Measurements from ENCODE around the gene GIGYF2. TPM values are rescaled to one million over a fixed set of nuclear protein-coding genes. Genes with fewer than 3 reads are reported as not detected.
"Not testable (repeated sequence)": the region's sequence is repeated elsewhere in the genome, so short reads cannot be mapped to it uniquely, and the experiment has no call there.

GIGYF2 gene
- total RNA-seq, 2 donors from 2014 or later = 61.2 to 62.7 TPM

DNA sequence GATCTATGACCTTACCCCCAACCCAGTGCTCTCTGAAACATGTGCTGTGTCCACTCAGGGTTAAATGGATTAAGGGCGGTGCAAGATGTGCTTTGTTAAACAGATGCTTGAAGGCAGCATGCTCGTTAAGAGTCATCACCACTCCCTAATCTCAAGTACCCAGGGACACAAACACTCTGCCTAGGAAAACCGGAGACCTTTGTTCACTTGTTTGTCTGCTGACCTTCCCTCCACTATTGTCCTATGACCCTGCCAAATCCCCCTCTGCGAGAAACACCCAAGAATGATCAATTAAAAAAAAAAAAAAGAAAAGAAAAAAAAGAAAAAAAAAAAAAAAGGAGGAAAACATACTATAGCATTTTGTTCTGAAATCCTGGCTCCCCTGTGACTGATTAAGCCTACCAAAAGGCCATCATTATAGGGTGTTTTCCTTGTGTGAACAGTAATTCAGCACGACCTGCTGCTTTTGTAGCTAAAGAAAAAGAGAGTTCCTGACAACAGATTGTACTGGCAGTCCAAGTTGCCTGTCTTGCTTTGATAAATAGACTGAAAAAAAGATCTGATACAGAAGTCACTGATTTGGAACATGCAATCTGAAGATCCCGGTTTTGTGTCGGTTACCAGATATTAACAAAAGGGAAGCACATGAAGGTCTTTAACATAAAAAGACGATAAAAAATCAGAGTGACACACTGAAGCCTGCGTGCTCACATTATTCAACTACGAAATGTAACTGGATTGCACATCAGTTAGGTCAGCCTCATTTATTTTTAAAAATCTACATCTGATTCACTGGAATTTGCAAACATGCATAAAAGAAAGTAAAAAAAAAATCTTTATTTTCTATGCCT, 210.0 kb downstream of the GIGYF2 start:
- H3K4me1 Mint-ChIP-seq (ENCODE audit: low read depth); H3K9me3 Mint-ChIP-seq; H3K27ac Mint-ChIP-seq; H3K36me3 Mint-ChIP-seq (ENCODE audit: insufficient read depth in 2 of 2); DNase-seq; H3K4me3 Mint-ChIP-seq; ATAC-seq (replicated peaks in 1 of 2): not testable (repeated sequence)
- H3K27me3 Mint-ChIP-seq (ENCODE audit: low read depth) = peaks cover 30% of the 10 kb centered on the region

GRCh38 chr2:232907718-232908085, 210.6 kb downstream of the GIGYF2 start:
- not testable (repeated sequence) for DNase-seq; H3K27ac Mint-ChIP-seq; ATAC-seq (replicated peaks in 1 of 2); H3K4me1 Mint-ChIP-seq (ENCODE audit: low read depth); H3K4me3 Mint-ChIP-seq; H3K9me3 Mint-ChIP-seq; H3K36me3 Mint-ChIP-seq (ENCODE audit: insufficient read depth in 2 of 2)
- H3K27me3 Mint-ChIP-seq (ENCODE audit: low read depth) = peaks cover 36% of the 10 kb centered on the region

GRCh38 chr2:232908695-232909094, 211.6 kb downstream of the GIGYF2 start:
- H3K36me3 Mint-ChIP-seq (ENCODE audit: insufficient read depth in 2 of 2) = peaks cover 6 to 8% of the 10 kb centered on the region in 2 donors
- peaks cover 44% of the 10 kb centered on the region for H3K27me3 Mint-ChIP-seq (ENCODE audit: low read depth)
- DNase-seq (no peak), ATAC-seq (replicated peaks in 1 of 2) (no peak)
- peaks cover 7 to 8% of the 10 kb centered on the region in 2 donors for H3K9me3 Mint-ChIP-seq
- no peaks in the 10 kb centered on the region for H3K4me1 Mint-ChIP-seq (ENCODE audit: low read depth)
- no peak overlapping the region for H3K4me3 Mint-ChIP-seq
- H3K27ac Mint-ChIP-seq = no peak overlapping the region

Other genes with a start within 250 kb of the GIGYF2 start
- gene ALPI, start 241.2 kb upstream of the GIGYF2 start, total RNA-seq = not detected
- 1 to 10 TPM; 1.8 to 2.5 TPM for gene ECEL1, start 209.5 kb upstream of the GIGYF2 start, total RNA-seq
- under 1 TPM in 1 of 2 donors, not detected in 1; 0.39 TPM for gene PRSS56, start 176.9 kb upstream of the GIGYF2 start, total RNA-seq
- not detected for gene CHRND, start 171.2 kb upstream of the GIGYF2 start, total RNA-seq
- gene CHRNG, start 157.6 kb upstream of the GIGYF2 start, total RNA-seq = not detected
- 10 to 100 TPM in 1 of 2 donors, 1 to 10 TPM in 1; 7.0 to 10.5 TPM for gene TIGD1, start 146.8 kb upstream of the GIGYF2 start, total RNA-seq
- 10 to 100 TPM; 42.6 to 42.7 TPM for gene EIF4E2, start 146.6 kb upstream of the GIGYF2 start, total RNA-seq
- 1 to 10 TPM; 1.0 to 1.8 TPM for gene EFHD1, start 63.7 kb upstream of the GIGYF2 start, total RNA-seq
- gene KCNJ13, start 79.2 kb downstream of the GIGYF2 start, total RNA-seq = not detected
- gene SNORC, start 172.9 kb downstream of the GIGYF2 start, total RNA-seq = 1 to 10 TPM; 4.0 to 4.1 TPM